K562 (cell line): Measurements from ENCODE around the gene OTOG. TPM values are rescaled to one million over a fixed set of nuclear protein-coding genes. Genes with fewer than 3 reads are reported as not detected.
A peak's percentile ranks its signal among the peaks of the same experiment; 100 is the strongest.

Experiments
- BCOR ChIP-seq: fragments of 450-650 bp; IDR thresholded peaks from 2 replicates; pipeline ENCODE4 v1.6.1; 2016
- CCNT2 ChIP-seq: IDR thresholded peaks from 2 replicates; pipeline ENCODE4 v1.6.1; 2011; ENCODE audit warnings: borderline replicate concordance, low read depth, mild to moderate bottlenecking, moderate library complexity, mixed read lengths, low read length; ENCODE audit not compliant: insufficient read length; ENCODE audit errors: extremely low read depth
- CEBPB ChIP-seq: fragments of 450-650 bp; IDR thresholded peaks from 2 replicates; pipeline ENCODE4 v1.6.1; 2016; ENCODE audit warnings: missing genetic modification characterization, missing compliant biosample characterization
- CEBPG ChIP-seq, 3 experiments: fragments of 200-800 bp in 1 of 3; sonication (Bioruptor generic) in 1 of 3; sonication (generic) in 1 of 3; formaldehyde crosslinking in 1 of 3; IDR thresholded peaks in 2 of 3; conservative IDR thresholded peaks in 1 of 3; 2 replicates each; pipeline versions ENCODE4 v1.6.1 to v1.8.0; 2016 to 2022; ENCODE audit warnings: missing compliant biosample characterization in 2 of 3, missing genetic modification characterization in 2 of 3, mild to moderate bottlenecking in 1 of 3, missing genetic modification reagents in 1 of 3
- CHD2 ChIP-seq: IDR thresholded peaks from 2 replicates; pipeline ENCODE4 v1.6.1; 2011; ENCODE audit warnings: low read depth, low read length
- CREB3 ChIP-seq: fragments of 450-650 bp; conservative IDR thresholded peaks from 2 replicates; pipeline ENCODE4 v1.6.1; 2016; ENCODE audit warnings: missing genetic modification characterization, low read depth, mild to moderate bottlenecking, missing compliant biosample characterization, moderate library complexity
- CTBP1 ChIP-seq: fragments of 450-650 bp; IDR thresholded peaks from 2 replicates; pipeline ENCODE4 v1.6.1; 2016; ENCODE audit warnings: borderline replicate concordance
- ELF4 ChIP-seq: fragments of 450-650 bp; formaldehyde crosslinking; IDR thresholded peaks from 2 replicates; pipeline ENCODE4 v1.4.0; 2022; ENCODE audit warnings: missing genetic modification characterization
- ETV1 ChIP-seq: fragments of 450-650 bp; conservative IDR thresholded peaks from 2 replicates; pipeline ENCODE4 v1.6.1; 2016; ENCODE audit warnings: missing genetic modification characterization, control low read depth, low read depth, missing compliant biosample characterization
- GABPB2 ChIP-seq: fragments of 250-450 bp; sonication (Bioruptor Pico); conservative IDR thresholded peaks from 2 replicates; pipeline ENCODE4 v1.5.1; 2021; ENCODE audit warnings: mild to moderate bottlenecking
- MCM3 ChIP-seq: fragments of 450-650 bp; IDR thresholded peaks from 2 replicates; pipeline ENCODE4 v1.6.1; 2016
- NCOA6 ChIP-seq: fragments of 450-650 bp; IDR thresholded peaks from 2 replicates; pipeline ENCODE4 v1.6.1; 2017; ENCODE audit warnings: mild to moderate bottlenecking
- PBX2 ChIP-seq, 2 experiments: IDR thresholded peaks in 1 of 2; conservative IDR thresholded peaks in 1 of 2; 2 replicates each; pipeline ENCODE4 v1.6.1; 2016; ENCODE audit warnings: low read depth in 2 of 2, mild to moderate bottlenecking in 1 of 2, missing compliant biosample characterization in 1 of 2, missing genetic modification characterization in 1 of 2, moderate library complexity in 1 of 2
- PKNOX1 ChIP-seq: fragments of 450-650 bp; IDR thresholded peaks from 2 replicates; pipeline ENCODE4 v1.6.1; 2016
- SNIP1 ChIP-seq: fragments of 450-650 bp; IDR thresholded peaks from 2 replicates; pipeline ENCODE4 v1.7.1; 2017; ENCODE audit warnings: low read depth, mild to moderate bottlenecking
- TAF7 ChIP-seq: fragments of 450-650 bp; IDR thresholded peaks from 2 replicates; pipeline ENCODE4 v1.6.1; 2016; ENCODE audit warnings: missing genetic modification characterization, missing compliant biosample characterization
- THAP7 ChIP-seq: fragments of 250-450 bp; sonication (Bioruptor Pico); IDR thresholded peaks from 2 replicates; pipeline ENCODE4 v1.5.0; 2021
- ZBTB17 ChIP-seq: fragments of 450-650 bp; formaldehyde crosslinking; IDR thresholded peaks from 2 replicates; pipeline ENCODE4 v1.4.0; 2020; ENCODE audit warnings: mild to moderate bottlenecking
- ZNF695 ChIP-seq: fragments of 450-650 bp; formaldehyde crosslinking; IDR thresholded peaks from 2 replicates; pipeline ENCODE4 v1.4.0; 2020; ENCODE audit warnings: mild to moderate bottlenecking, moderate library complexity
- ZNF707 ChIP-seq: fragments of 250-450 bp; sonication (Bioruptor Pico); conservative IDR thresholded peaks from 2 replicates; pipeline ENCODE4 v1.8.0; 2022; ENCODE audit warnings: inconsistent platforms, mild to moderate bottlenecking, moderate library complexity
- ZNF740 ChIP-seq, 3 experiments: fragments of 200-800 bp in 1 of 3; sonication (Bioruptor generic) in 1 of 3; sonication (generic) in 1 of 3; formaldehyde crosslinking in 1 of 3; IDR thresholded peaks; 2 replicates each; pipeline versions ENCODE4 v1.6.1 to v1.8.0; 2016 to 2022; ENCODE audit warnings: mild to moderate bottlenecking in 2 of 3, missing compliant biosample characterization in 2 of 3, missing genetic modification characterization in 2 of 3, missing genetic modification reagents in 1 of 3
- polyA plus RNA-seq, 8 experiments: library from polyadenylated mRNA; depleted of rRNA in 4 of 8; stranded (reverse) in 5 of 8; unstranded in 3 of 8; fragments of >200 nt; fragmentation: Nextera tagmentation in 2 of 8; fragmentation: Illumina TruSeq in 1 of 8; extraction: Ambion mirVana in 2 of 8; extraction: Trizol in 1 of 8; gene quantifications; 2 replicates each; pipeline versions ENCODE4 v1.2.1 to v1.2.3, GENCODE V29; 2011 to 2014; ENCODE audit warnings: inconsistent platforms in 1 of 8, missing spikeins in 1 of 8
- total RNA-seq, 7 experiments: library from RNA; depleted of rRNA in 6 of 7; stranded (reverse); fragments of >200 nt in 6 of 7; fragmentation: Illumina TruSeq in 2 of 7; extraction: Trizol in 2 of 7; gene quantifications; 2 replicates each; pipeline versions ENCODE4 v1.2.1 to v1.2.3, GENCODE V29; 2011 to 2021; ENCODE audit warnings: low replicate concordance in 1 of 7

OTOG gene
- total and polyA plus RNA-seq, 9 of the 15 experiments (the other 6 are each of a cell fraction or from before 2014, with no cell fraction given): not detected

GRCh38 chr11:17606233-17607082 is 59.4 kb downstream of the OTOG start (continued):
- TF ChIP-seq THAP7 (no peak), MCM3 (no peak), ELF4 (CRISPR knock-in tag) (no peak), ZBTB17 (CRISPR knock-in tag) (no peak), SNIP1 (no peak), PKNOX1 (peak; percentile 76), CREB3 (tag) (no peak), PBX2 (CRISPR knock-in tag; IDR thresholded peaks at IDR 0.05; ENCODE audit: low read depth) (no peak), PBX2 (tag; conservative IDR thresholded peaks at IDR 0.05; ENCODE audit: low read depth) (peak; percentile 81), CCNT2 (no peak), CHD2 (no peak), GABPB2 (CRISPR knock-in tag) (no peak), ETV1 (peak; percentile 66), ZNF707 (CRISPR knock-in tag) (no peak), BCOR (peak; percentile 29; the same call in 1 of the 2 replicates), ZNF695 (CRISPR knock-in tag) (no peak), ZNF740 (CRISPR knock-in tag; IDR thresholded peaks at IDR 0.05) (no peak), ZNF740 (tag; IDR thresholded peaks at IDR 0.05) (no peak), CEBPG (CRISPR knock-in tag; IDR thresholded peaks at IDR 0.05) (peak; percentile 88), CEBPG (tag; conservative IDR thresholded peaks at IDR 0.05 in 1 of 2, IDR thresholded peaks at IDR 0.05 in 1 of 2) (peak; percentile 90 to 97), TAF7 (tag) (no peak), CEBPB (peak; percentile 45; the same call in 1 of the 2 replicates), CTBP1 (peak; percentile 43; the same call in 1 of the 2 replicates), NCOA6 (no peak)
